NK-92 treated with Interleukin-12 subunit alpha and Interleukin-12 subunit beta, amount 100 ng/mL, for 24 hours (cell line): ENCODE data around the gene PRSS56.
"Not testable (repeated sequence)": the region's sequence is repeated elsewhere in the genome, so short reads cannot be mapped to it uniquely, and the experiment has no call there.

ENCODE experiments used
- DNase-seq: peaks from one replicate; lab custom pipeline; 2025; lab: John Stamatoyannopoulos, UW

The PRSS56 gene

DNA sequence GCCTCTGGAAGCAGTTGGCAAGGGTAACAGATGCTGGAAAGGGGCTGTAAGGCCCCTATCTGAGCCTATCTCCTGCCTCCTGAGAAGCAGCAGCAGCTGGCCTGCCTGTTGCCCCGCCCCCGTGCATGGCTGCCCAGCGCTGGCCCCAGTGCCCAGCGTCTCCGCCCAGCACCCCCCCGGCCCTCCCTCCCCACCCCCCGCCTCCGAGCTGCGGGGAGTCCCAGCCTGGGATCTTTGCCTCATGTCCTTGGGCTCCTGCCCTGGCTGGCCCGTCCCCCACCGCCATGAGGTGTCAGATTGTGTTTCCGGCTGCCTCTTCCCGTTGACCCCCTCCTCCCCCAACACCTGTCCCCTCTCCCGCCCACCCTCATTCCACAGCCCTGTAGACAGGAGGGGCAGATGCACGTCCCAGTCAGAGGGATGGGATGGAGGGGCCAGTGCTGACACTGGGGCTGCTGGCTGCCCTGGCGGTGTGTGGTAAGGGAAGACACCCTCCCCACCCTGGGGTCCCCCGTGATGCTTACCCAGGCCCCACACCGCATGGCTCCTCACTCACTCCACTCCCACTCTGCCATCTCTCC lies 5.7 kb downstream of the PRSS56 start, which contains the start of gene CHRND:
CHRND (plus strand) TSS at position 370 of the 581 bp plus-strand sequence; CDS start at position 426, 56 bp downstream.
- no peak for DNase-seq

DNA sequence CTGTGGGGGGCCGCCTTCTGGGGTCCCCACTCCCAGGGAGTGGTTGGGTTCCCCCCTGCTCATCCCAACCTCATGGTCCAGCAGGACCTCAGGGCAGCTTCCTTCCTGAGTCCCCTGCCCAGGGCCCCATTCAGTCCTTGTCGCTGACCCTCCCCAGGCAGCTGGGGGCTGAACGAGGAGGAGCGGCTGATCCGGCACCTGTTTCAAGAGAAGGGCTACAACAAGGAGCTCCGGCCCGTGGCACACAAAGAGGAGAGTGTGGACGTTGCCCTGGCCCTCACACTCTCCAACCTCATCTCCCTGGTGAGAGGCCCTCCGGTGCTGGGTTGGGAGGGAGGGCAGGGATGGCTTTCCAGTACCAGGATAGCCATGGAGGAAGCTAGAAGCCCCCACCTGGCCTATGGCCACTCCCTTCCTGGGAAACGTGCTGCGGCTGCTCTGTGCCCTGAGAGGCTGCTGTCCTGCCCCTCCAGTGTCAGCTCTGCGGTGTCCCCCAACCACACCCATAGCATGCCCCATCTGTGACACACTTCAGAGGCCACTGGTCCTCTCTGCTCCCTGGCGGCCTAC lies 6.3 kb downstream of the PRSS56 start:
- DNase-seq = no peak

DNA sequence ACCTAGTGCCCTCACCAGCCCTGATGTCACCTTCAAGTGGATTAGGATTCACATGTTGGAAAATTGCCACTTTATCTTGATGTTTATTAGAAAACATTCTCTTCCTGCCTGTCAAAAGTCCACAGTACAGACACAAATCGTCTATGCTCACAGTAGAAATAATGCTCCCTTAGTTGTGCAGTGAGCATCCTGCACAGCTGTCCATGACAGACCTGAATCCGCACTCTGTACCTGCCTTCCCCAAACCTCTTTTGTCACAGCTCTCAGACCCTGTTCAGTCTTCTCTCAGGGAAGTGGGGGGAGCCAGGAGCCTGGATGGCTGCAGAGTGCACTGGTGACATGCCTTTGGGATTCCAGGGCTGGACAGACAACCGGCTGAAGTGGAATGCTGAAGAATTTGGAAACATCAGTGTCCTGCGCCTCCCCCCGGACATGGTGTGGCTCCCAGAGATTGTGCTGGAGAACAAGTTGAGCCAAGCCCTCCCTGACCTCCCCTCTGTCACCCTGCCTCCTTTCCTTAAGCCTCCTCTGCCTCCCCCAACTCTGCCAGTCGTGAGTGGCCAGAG lies 7.8 kb downstream of the PRSS56 start:
- DNase-seq = no peak

DNA sequence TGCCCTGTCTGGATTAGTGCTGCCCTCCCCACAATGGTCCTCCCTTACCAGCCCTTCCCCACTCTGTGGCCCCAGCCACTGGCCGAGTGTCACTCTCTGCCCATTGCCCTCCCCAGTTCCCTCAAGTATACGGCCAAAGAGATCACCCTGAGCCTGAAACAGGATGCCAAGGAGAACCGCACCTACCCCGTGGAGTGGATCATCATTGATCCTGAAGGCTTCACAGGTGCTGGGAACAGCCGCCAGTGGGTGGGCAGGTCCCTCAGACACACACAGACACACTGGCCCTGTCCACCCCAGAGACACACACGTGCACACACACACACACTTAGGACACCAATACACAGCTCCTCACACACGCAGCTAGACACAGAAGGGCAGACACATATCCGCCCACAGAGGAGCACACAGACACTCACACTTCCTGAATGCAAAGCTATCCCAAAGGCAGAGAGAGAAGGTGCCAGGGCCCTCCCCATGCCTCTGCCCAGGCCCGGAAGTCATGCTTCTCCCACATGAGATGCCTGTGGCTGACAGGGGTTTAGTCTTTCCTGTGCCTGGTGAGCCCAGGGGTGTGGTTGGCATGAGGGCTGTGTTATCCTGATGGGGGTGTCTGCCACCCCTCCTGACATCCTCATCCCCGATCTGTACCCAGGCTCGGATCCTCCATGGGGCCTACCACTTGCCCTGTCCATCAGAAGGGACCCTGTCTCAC lies 8.7 kb downstream of the PRSS56 start:
- DNase-seq = no peak

DNA sequence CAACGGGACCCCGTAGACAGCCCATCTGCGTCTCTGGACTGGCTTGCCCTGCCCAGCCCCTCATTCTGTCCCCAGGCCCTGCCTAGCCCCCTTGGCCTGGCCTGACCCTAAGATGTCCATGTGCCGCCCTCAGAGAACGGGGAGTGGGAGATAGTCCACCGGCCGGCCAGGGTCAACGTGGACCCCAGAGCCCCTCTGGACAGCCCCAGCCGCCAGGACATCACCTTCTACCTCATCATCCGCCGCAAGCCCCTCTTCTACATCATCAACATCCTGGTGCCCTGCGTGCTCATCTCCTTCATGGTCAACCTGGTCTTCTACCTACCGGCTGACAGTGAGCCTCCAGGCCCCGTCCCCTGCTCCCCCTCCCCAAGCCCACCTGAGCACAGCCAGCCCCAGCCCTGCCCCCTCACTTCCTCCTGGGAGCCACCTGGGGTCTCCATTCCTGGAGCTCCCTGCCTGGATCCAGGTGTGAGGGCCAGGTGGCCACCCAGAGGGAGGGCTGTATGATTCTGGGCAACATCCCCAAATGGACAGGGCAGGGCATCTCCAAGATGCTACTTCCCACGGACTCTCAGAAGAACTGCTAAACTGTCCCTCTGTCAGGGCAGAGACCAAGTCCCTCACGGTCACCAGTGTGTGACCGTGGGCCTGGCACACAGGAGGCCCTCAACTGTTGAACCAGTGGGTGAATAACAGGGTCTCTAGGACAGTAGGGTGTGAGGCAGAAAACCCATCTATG lies 9.8 kb downstream of the PRSS56 start:
- no peak for DNase-seq

DNA sequence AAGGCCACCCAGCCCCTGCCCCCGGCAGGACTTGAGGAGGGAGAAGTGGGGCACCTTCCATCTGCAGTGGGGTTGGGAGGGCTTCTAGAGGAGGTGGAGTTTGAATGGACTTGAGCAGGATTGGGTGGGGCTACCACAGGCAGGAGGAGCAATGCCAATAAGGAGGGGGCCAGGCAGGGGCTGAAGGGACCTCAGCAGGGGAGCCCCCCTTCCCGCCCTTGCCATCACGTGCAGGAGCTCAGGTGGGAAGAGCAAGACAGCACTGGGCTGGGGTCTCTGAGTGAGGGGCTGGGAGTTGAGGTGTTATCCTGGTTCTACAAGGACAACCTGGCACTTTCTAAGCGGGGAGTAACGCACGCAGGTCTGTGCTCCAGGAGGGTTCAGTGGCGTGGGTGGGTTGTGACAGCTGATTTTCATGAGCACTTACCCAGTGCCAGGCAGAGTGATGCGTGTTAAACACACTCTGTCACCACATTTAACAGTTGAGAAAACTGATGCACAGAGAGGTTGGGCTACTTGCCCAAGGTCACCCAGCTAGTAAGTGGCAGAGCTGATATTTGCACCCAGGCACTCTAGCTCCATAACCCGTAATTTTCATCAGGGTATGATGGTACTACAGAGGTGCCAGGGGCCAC lies 10.6 kb downstream of the PRSS56 start:
- no peak for DNase-seq

DNA sequence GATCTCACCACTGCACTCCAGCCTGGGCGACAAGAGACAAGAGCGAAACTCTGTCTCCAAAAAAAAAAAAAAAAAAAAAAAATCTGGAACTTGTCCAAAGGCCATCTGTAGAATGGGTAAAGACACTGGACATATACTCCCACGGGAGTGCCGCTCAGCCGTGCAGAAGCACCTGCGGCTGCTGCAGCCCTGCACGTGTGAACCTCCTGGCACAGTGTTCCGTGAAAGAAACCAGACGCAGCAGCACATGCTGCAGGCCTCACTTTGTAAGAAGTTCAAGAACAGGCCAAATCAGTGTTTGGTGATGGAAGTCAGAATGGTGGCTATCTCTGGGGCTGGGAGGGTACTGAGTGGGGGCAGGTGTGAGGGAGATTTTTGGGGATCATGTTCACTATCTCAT lies 12.2 kb downstream of the PRSS56 start:
- DNase-seq = no peak

DNA sequence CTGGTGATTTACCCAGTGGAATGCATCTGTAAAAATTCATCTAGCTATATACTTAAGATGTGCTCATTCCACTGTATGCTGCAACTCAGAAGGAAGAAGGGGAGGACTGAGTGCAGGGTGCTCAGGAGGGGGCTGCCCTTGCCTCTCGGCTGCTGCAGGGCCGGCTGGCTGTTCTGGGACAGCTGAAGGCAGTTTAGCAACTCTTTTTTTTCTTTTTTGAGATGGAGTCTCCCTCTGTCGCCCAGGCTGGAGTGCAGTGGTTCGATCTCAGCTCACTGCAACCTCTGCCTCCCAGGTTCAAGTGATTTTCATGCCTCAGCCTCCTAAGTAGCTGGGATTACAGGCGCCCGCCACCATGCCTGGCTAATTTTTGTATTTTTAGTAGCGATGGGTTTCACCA lies 12.6 kb downstream of the PRSS56 start:
- not testable (repeated sequence) for DNase-seq

DNA sequence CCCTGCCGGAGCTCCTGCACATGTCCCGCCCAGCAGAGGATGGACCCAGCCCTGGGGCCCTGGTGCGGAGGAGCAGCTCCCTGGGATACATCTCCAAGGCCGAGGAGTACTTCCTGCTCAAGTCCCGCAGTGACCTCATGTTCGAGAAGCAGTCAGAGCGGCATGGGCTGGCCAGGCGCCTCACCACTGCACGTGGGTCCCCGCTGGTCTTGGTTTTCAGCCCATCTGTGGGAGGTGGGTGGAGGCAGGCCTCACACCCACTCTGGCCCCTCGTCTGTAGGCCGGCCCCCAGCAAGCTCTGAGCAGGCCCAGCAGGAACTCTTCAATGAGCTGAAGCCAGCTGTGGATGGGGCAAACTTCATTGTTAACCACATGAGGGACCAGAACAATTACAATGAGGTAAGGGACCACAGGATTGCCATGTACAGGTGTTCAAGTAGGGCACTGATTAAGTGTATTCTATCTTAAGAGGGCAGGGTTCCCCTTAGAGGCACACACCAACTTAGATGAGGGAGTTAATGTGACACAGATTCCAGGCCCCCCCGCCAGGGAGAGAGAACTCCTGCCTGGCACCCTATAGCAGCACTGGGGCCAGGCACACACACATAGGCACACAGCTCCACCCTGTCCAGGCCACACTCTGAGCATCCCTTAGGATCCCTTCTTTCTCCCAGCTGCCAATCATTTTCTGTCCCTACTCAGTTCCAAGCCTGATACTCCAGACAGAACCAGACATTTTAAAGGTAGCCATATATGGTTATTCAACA lies 13.9 kb downstream of the PRSS56 start:
- no peak for DNase-seq

DNA sequence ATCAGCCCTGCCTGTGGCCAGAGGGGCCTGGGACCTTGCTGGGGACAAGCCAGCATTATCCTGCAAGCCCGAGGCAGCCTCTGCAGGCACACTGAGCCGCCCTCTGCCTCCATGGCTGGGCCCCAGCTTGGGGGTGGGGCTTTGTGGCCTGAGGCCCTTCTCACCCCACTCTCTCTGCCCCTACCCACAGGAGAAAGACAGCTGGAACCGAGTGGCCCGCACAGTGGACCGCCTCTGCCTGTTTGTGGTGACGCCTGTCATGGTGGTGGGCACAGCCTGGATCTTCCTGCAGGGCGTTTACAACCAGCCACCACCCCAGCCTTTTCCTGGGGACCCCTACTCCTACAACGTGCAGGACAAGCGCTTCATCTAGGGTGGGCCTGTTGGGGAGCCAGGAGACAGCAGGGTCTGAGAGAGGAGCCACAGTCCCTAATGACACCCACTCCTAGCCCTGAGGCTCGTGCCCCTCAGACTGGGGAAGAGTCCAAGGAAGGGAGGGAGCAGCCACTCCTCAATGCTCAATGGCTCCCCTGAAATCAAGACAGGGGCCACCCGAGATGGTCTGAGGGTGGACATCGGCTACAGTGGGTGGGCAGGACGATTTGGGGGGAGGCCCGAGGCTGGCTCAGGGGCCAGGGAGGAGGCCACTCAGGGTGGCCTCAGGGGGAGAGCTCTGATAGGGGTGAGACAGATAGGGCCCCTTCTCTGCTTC lies 14.9 kb downstream of the PRSS56 start:
- DNase-seq = no peak

DNA sequence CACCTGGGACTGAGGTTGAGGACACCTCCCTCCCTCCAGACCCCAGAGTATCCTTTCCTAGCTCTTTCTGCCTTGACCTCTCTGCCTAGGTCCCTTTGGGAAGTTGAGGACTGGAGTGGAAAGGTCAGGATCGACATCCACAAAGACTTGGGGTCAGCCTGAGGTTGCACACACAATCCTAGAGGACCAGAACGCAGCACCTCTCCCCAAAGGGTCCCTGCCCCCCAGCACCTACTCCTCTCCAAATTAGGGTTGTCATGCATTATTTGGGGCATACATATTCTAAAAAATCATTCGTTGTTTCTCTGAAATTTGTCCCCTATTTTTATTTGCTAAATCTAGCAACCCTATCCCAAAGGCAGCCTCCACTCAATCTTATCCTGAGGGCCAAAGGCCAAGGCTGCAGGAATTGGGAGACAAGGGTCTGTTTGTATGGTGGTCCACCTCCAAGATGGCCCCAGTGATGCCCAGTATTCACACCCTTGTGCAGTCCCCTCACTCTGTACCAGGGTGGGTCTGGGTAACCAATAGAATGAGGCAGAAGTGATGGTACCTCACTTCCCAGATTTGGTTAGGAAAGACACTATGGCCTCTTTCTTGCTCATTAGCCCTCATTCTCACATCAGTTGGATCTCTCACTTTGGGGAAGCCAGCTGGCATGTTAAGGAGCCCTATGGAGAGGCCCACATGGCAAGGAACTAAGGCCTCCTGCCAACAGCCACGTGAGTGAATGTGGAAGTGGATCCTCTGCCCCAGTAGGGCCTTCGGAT lies 15.8 kb downstream of the PRSS56 start:
- no peak for DNase-seq

DNA sequence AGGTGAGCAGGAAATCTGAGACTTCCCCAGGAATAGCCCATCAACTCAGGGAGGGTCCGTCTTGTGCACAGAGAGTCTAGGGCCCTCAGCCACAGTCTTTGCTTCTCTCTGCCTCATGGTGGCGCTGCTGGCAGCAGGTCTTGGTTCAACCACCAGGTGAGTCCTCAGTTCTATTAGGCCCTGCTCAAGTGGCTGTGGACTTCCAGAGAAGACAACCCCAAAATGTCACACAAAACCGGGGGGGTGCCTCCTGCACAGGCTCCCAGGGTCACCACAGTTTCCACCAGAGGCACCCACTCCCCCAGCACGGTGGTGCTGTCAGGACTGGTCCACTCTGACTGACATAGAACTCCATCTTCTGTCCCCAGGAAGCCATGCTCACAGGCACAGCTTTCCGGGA lies 16.9 kb downstream of the PRSS56 start:
- DNase-seq = no peak

DNA sequence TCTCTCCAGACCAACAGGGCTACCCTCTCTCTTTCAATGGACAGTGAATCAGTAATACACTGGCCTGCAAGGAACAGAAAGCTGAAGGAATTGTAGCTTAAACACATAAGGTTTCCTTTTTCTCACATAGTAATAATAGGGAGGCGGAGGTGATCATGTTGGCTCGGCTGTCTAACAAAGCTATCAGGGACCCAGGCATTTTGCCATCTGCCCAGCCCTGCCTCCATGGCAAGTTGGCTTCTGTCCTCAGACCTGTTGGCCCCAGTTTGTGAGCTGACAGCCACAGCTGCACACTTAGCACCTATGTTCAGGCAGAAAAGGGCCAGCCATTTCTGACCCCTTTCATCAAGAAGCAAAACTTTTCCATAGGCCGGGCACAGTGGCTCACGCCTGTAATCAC lies 17.3 kb downstream of the PRSS56 start:
- DNase-seq = no peak

DNA sequence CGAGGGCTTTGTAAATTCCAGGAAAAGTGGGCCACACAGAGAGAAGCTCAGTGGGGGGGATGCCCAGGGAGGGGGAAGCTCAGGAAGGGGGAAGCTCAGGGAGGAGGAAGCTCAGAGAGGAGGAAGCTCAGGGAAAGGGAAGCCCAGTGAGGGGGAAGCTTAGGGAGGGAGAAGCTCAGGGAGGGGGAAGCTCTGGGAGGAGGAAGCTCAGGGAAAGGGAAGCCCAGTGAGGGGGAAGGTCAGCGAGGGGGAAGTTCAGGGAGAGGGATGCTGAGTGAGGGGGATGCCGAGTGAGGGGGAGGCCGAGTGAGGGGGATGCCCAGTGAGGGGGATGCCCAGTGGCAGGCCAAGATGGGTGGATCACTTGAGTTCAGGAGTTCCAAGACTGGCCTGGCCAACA lies 18.5 kb downstream of the PRSS56 start:
- no peak for DNase-seq

DNA sequence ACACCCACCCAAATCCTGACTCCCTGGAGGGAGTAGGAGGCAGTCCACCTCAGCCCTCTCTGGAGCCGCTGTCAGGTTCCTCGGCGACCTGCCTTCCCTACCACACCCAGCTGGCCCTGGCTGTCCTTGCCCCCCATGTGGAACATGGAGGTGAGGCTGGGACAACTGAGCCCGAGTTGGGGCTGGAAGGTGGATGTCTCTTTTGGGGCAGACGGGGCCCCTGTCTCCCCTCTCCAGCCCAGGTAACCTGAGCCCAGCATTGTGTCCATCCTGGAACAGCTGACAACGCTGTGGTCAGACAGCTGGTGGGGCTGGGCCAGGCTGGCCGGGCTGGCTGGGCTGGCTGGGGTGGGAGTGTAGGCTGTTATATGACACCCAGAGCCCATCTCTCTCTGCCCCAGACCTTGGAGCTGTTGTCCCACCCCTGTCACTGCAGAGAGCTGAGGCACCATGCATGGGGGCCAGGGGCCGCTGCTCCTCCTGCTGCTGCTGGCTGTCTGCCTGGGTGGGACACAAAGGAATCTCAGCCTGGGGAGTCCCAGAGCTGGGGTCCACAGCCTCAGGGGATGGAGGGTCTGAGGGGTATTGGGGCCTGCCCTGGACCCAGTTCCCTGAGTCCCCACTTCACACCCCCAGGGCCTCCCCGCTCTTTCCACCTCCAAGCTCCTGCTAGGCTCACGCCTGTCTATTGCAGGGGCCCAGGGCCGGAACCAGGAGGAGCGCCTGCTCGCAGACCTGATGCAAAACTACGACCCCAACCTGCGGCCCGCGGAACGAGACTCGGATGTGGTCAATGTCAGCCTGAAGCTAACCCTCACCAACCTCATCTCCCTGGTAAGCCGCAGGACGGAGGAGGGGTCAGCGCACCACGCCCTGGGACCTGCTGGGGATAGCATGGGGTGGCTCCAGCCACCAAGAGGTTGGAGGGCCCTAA lies 19.4 kb downstream of the PRSS56 start, which contains the start of gene CHRNG:
CHRNG (plus strand) TSS at position 395 of the 934 bp plus-strand sequence; CDS start at position 451, 56 bp downstream.
- DNase-seq = no peak

DNA sequence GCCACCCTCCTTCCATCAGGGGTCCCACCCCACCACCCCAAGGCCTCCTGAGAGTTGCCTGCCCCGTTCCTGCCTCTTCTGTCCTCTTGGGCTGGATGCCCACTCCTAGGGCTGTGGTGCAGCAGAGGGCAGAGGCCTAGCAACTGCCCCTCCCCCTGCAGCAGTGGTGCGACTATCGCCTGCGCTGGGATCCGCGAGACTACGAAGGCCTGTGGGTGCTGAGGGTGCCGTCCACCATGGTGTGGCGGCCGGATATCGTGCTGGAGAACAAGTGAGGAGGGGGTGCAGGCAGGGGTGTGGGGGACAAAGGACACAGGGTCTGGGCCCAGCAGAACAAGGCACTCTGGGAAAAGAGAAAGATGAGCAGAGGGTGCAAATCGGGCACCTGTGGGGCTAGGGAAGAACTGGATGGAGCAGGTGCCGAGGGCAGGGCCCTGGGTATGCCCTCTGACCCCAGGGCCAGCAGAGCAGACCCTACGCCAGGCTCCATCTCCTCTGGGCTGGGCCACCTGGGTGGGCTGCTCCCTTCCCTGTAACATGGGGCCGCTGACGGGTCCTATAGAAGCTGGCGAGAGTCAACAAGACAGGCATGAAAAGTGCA lies 20.4 kb downstream of the PRSS56 start:
- DNase-seq = no peak

DNA sequence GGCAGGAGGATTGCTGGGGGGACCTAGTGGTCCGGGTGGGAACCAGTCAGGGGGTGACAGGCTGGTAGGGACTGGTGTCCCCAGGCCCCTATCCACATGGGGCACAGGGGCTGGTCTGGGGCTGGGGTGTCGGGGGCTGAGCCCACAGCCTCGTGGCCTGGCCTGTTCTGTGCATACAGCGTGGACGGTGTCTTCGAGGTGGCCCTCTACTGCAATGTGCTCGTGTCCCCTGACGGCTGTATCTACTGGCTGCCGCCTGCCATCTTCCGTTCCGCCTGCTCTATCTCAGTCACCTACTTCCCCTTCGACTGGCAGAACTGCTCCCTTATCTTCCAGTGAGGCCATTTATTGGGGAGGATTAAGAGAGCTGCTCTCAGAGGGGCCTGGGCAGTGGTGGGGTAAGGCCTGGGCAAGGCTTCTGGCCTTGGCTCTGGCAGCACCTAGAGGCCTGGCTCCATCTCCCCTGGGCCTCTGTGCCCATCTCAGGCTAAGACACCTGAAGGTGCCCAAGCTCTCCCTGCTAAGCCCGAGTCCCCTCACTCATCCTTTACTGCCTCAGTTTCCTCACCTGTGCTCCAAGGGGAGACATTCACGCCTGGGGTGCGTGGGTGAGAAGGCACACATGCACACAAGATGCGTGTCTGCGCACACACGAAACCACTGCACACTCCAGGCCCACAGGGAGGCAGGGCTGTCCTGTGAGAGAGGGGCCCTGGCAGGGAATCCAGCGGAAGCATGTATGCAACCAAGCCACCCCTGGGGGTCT lies 21.2 kb downstream of the PRSS56 start:
- DNase-seq = no peak
